HFFc6 (cell line): ENCODE measurements around the gene NPY. TPM values are rescaled to one million over a fixed set of nuclear protein-coding genes. Genes with fewer than 3 reads are reported as not detected.

ENCODE experiments used
- DNase-seq: peaks from one replicate; pipeline ENCODE4 v3.0.0-alpha.2; 2018
- H3K27ac Mint-ChIP-seq: 2 replicates; pipeline ENCODE4 v1.8.0; 2020; ENCODE audit warnings: mild to moderate bottlenecking, mixed read lengths
- H3K27me3 Mint-ChIP-seq: 2 replicates; pipeline ENCODE4 v1.8.0; 2021; ENCODE audit warnings: mild to moderate bottlenecking, moderate library complexity, mixed read lengths; ENCODE audit not compliant: insufficient read depth
- H3K36me3 Mint-ChIP-seq: 2 replicates; pipeline ENCODE4 v1.8.0; 2021; ENCODE audit warnings: low read depth, mixed read lengths
- H3K4me1 Mint-ChIP-seq: 2 replicates; pipeline ENCODE4 v1.8.0; 2020; ENCODE audit warnings: low read depth, mixed read lengths
- H3K4me3 Mint-ChIP-seq: 2 replicates; pipeline ENCODE4 v1.8.0; 2020; ENCODE audit warnings: mild to moderate bottlenecking, moderate library complexity, mixed read lengths
- H3K9me3 Mint-ChIP-seq: 2 replicates; pipeline ENCODE4 v1.8.0; 2020; ENCODE audit warnings: mild to moderate bottlenecking, mixed read lengths
- CTCF ChIP-seq: fragments of 200-600 bp; sonication (generic); IDR thresholded peaks from 2 replicates; pipeline ENCODE4 v1.5.0; 2021; ENCODE audit warnings: antibody characterized with exemption, mild to moderate bottlenecking
- total RNA-seq, 6 experiments: library from RNA; stranded (reverse); fragmentation: NEBNext Ultra II Directional; extraction: Animal tissue kit (Norgen Biotek cat#: 25700); gene quantifications; 2 replicates in 1 of 6; 3 replicates in 5 of 6; pipeline ENCODE4 v1.2.3, GENCODE V29; 2021

NPY gene
- total RNA-seq, 6 experiments from 2014 or later, result not detected

- TF ChIP-seq CTCF, result no peak
- Mint-ChIP-seq H3K27ac (no peak overlapping the region), H3K27me3 (no peaks in the 10 kb centered on the region), H3K4me1 (no peaks in the 10 kb centered on the region), H3K9me3 (peaks cover 8% of the 10 kb centered on the region), H3K4me3 (no peak overlapping the region), H3K36me3 (no peaks in the 10 kb centered on the region)
- DNase-seq, result no peak
Observed at GRCh38 chr7:24298696-24299095, 14.7 kb downstream of the NPY start.

- Mint-ChIP-seq H3K4me1 (no peaks in the 10 kb centered on the region), H3K36me3 (no peaks in the 10 kb centered on the region), H3K4me3 (no peak overlapping the region), H3K27me3 (no peaks in the 10 kb centered on the region), H3K27ac (no peak overlapping the region), H3K9me3 (peaks cover 8% of the 10 kb centered on the region)
- TF ChIP-seq CTCF, result no peak
- no peak for DNase-seq
Observed at GRCh38 chr7:24299192-24299591, 15.2 kb downstream of the NPY start.

GRCh38 chr7:24301703-24302102, 17.7 kb downstream of the NPY start:
- no peak for DNase-seq
- no peak for TF ChIP-seq CTCF
- H3K36me3 Mint-ChIP-seq, result no peaks in the 10 kb centered on the region

GRCh38 chr7:24304494-24305095, 20.6 kb downstream of the NPY start:
- DNase-seq, result no peak
- Mint-ChIP-seq H3K4me1 (no peaks in the 10 kb centered on the region), H3K4me3 (no peak overlapping the region), H3K9me3 (peaks cover 12% of the 10 kb centered on the region), H3K27ac (no peak overlapping the region), H3K36me3 (no peaks in the 10 kb centered on the region), H3K27me3 (no peaks in the 10 kb centered on the region)
- TF ChIP-seq CTCF, result no peak

More at GRCh38 chr7:24301703-24302102, 17.7 kb downstream of the NPY start:
- Mint-ChIP-seq H3K9me3 (peaks cover 8% of the 10 kb centered on the region), H3K27ac (no peak overlapping the region), H3K4me3 (no peak overlapping the region), H3K4me1 (no peaks in the 10 kb centered on the region), H3K27me3 (no peaks in the 10 kb centered on the region)

- H3K9me3 Mint-ChIP-seq, result peaks cover 14% of the 10 kb centered on the region
- H3K27ac Mint-ChIP-seq, result no peak overlapping the region
- no peaks in the 10 kb centered on the region for H3K4me1 Mint-ChIP-seq
- TF ChIP-seq CTCF, result no peak
- H3K27me3 Mint-ChIP-seq, result peaks cover 1% of the 10 kb centered on the region; the same call in 1 of the 2 replicates
- no peaks in the 10 kb centered on the region for H3K36me3 Mint-ChIP-seq
- H3K4me3 Mint-ChIP-seq, result no peak overlapping the region
- DNase-seq, result no peak
Observed at GRCh38 chr7:24307326-24307725, 23.3 kb downstream of the NPY start.
